ENCODE data around the gene NSD1. TPM values are rescaled to one million over a fixed set of nuclear protein-coding genes. Genes with fewer than 3 reads are reported as not detected.

Gene NSD1
- total RNA-seq, 1 experiment from 2014 or later: 36.8 TPM

DNA sequence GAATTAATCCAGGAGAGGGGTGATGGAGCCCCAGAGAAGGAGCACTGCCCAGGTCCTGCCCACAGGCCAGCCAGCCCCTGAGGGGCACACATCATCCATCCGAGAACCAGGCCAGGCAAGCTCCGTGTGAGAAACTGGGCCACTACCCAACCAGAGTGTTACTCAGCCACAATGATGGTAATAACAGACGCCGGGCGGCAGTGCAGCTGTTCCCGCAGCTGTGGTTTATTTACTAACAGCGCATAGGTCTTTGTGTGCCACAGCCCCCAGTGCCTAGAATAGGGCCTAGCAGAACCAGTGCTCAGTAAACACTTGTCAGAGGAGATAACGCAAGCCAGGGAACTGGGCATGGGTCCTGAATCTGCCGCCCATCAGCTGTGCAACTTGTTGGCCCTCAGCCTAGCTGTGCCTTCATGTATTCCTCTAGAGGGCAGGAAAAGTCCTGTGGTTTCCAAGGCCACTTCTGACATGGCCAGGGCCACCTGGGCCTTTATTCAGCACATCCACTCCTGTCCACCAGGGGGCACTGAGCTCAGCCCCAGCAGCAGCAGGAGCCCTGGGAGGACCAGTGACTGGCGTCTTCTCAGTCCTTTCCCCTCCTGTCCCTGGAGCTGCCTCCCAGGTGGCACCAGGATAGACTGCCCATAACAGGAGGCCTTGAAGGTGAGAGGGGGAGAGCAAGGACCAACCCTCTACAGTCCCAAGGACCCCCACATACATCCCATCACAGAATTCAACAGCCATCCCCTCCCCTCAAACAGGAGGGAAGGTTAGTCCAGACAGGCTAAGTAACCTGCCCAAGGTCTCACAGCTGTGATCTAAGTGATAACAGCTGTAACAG, 176.0 kb downstream of the NSD1 start:
- DNase-seq (ENCODE audit: low read depth): peak; percentile 70

DNA sequence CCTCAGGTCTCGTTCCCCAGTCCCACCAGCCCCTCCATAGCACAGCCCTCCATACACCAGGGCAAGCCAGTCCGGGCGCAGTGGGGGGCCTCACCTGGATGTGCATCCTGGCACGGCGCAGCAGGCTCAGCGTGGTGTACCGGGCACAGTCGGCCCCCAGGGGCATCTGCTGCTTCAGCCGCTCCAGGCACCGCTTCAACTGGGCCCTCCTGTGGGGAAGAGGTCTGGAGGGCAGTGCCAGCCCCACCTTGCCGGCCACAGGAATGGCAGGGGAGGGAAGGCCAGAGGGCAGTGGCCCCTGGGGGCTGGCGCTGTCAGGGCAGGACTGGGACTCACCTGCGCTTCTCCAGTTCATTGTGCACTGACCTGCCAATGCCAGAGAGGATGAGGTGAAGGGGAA, 176.8 kb downstream of the NSD1 start:
- no peak for DNase-seq (ENCODE audit: low read depth)

DNA sequence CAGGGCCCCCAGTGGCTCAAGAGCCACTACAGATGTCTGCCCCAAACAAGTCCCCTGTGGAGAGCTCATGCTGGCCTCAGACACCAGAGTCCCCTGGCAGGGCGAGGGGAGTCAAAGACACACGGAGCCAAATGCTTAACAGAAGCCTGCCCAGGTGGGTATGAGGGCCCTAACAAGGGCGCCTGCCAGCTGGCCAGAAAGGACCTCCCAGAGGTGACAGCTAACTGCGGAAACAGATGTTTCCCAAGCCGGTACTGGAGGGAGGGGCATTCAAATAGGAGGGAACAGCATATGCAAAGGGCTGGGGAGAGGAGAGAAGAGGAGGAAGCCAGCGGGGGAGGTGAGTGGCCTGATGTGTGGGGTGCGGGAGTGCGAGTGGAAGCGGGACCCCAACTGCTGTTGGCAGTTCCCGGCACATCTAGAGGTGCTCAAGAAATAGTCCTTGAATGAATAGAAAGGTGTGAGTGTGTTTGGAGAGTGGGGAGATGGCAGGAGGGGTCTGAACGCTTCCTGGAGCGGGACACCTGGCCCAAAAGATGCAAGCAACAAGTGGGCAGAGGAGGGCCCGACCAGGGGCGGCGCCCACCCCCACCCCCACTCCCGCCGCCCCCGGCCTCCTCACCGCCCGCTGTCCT, 177.3 kb downstream of the NSD1 start:
- peak; percentile 18 for DNase-seq (ENCODE audit: low read depth)

DNA sequence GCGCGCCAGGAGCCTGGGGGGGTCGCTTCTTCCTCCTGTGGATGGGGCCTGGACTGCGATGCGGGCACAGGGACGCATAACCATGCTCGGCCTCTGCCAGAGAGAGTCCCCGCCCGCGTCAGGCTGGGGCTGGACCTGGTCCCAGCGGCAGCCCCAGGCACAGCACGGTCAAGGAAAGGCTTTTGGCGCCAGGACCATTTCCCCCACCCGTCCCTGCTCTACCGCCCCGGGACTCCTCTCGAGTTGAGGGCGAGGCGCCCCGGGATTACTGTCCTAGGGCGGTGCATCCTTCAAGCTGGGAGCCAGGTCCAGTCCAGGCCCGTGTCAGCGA, 177.8 kb downstream of the NSD1 start:
- peak; percentile 50 for DNase-seq (ENCODE audit: low read depth)

DNA sequence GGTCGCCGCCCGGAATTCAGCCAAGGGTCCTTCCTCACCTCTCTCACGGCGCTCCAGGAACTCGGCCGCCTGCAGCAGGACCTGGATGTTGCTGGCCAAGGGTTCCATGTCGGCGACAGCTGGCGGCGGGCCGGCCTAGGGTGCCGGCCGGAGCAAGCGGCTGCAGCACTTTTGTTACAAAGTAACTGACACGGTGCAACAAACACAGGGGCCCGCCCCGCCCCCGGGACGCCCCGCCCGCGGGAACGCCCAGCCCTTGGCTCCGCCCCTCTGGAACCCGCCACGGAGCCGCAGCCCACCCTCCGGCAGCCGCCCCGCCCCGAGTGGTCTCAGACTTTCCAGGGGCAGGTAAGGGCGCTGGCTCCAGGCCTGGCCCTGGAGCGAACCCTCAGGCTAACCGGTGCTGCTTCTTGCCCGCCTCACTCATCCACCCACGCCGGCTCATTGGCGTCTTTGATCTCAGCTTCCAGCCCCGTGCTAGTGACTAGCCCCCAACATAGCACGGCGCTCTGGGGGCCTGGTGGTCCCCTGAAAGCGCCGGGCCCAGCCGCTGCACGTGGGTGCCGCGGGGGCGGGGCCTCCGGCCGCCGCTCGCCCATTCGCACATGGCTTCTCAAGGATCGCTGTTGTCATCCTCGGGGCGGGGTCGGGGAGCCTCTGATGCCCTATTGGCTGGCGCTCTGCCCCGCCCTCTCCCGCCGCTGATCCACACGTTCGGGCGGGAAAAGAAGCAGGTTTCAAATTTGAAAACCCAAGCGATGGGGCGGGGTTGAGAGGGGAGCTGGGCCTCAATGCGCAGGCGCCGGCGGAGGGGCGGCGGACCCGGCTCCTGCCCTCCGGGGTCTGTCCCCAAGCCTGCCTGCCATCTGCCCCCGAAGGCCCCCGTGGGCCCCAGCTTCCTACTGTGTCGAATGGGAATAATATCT, 178.4 kb downstream of the NSD1 start, which contains the start of gene MXD3:
TSS of gene MXD3 (minus strand) at position 176 of the 926 bp plus-strand sequence. CDS start at position 108, 68 bp downstream.
- DNase-seq (ENCODE audit: low read depth): peak; percentile 97

DNA sequence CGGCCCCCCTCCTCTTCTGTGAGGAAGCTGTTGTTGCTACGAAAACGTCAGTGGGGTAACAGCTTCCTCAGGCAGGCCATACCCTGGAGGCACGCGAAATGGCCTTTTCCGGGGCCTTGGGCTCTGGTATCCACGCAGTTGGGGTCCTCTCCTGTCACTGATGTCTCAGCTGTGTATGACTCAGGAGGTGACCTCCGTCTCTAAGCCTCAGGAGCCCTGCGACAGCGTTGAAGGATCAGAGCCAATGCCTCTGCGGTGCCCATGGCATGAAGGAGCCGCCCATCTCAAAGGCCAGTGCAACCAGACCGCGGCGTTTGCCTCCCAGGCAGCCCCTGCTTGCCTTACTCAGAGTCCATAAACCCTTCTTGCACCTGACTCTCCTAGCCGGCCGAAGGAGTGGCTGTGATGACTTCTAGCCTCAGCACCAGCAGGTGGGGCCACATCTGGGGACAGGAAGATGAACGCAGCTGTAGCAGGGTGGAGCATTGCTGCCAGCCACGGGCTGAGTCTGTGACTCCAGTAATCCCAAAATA, 179.1 kb downstream of the NSD1 start:
- peak; percentile 82 for DNase-seq (ENCODE audit: low read depth)

DNA sequence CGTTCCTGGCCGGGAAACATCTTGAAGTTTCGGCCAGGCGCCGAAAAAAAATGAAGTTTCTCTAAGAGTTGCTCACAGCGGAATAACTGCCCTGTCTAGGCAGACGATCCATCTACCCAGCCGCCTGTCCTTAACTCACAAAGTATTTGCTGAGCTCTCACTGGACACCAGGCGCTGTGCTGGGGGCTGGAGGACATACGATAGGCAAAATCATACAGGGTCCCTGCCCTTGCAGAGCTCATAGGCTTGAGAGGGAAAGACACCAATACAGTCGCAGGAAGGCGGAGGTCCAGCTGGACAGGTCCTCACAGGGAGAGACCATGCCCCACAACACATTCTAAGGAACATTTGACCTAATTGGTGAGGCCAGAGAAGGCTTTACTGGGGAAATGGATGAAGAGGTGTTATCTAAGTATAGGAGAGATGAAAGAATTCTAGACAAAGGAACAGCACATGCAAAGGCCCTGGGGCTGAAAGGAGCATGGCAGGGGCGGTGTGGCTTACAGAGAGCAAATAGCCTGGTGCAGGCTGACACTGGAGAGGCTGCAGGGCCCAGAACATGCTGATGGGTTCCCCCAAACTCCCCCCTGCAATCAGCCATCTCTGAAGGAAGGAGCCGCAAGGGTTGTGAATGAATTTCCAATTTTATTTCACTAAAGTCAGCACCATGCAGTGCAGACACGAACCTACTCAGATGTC, 180.1 kb downstream of the NSD1 start:
- no peak for DNase-seq (ENCODE audit: low read depth)

DNA sequence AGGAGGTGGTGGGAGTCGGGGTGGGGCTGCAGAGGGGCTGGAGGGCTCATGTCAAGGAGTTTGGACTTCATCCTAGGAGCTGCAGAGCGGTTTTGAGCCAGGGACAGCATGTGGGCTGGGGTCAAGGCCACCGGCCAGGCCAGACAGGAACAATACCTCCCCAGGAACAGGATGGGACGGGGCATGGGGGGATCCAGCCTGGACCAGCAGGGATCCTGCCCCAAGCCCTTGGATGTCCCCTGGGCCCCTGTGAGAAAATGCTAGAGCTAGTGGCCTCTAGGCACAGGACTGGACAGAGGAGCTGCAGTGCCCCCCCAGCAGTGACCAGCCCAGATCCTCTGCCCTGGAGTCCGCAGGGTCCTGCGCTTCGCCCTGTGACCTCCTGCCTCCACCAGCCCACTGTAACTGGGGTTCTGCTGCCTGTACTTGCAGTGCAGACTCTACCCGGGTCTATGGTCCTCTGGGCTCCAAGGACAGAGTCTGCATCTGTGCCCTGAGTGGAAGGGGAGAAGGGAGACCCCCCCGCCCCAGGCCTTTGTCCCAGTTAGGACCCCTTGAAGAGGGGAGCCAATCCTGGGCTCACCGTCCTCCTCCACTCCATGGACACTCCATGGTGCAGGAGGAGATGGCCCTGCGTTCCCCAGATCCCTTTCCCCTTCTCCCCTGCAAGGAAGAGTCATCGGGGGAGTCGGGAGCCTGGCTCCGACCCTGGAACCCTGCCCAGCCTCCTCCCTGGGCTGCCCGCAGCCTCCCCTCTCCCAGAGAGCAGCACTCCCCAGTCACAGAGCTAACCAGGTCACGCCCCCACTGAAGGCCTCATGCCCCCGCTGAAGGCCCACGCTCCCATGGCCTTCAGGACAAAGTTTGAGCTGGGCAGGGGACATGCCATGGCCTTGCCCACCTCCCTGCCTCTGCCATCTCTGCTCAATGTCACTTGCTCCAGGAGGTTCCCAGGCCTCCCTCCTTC, 181.1 kb downstream of the NSD1 start:
- no peak for DNase-seq (ENCODE audit: low read depth)

DNA sequence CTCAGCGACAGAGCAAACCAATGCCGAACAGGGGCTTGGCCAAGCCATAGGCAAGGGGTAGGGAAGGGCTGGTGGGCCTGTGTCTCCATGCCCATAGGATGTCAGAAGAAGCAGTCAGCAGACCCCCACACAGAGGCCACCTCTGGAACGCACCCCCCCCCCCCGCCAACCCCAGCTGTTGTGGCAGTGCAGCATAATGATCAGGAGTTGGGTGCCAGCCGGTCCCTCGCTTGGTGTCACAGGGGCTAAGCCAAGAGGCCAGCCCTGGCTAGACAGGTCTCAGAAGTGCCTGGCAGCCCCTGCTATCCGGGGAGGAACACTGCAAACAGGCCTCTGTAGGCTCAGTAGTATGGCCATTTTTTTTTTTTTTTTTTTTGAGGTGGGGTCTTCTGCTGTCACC, 181.8 kb downstream of the NSD1 start:
- DNase-seq (ENCODE audit: low read depth): no peak

DNA sequence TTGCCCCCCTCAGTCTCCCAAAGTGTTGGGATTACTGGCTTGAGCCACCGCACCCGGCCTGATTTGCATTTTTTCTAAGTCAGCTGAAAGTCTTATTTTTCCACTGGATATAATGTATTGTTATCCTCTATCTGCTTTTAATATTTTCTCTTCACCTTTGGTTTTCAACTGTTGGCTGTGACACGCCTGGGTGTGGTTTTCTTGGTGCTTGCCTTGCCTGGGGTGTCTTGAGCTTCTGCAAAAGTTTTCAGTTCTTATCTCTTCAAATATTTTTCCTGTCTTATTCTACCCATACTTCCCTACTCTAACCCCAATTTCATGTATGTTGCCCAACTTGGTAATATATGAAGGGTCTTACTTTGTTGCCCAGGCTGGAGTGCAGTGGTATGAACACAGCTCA, 182.4 kb downstream of the NSD1 start:
- DNase-seq (ENCODE audit: low read depth): no peak

DNA sequence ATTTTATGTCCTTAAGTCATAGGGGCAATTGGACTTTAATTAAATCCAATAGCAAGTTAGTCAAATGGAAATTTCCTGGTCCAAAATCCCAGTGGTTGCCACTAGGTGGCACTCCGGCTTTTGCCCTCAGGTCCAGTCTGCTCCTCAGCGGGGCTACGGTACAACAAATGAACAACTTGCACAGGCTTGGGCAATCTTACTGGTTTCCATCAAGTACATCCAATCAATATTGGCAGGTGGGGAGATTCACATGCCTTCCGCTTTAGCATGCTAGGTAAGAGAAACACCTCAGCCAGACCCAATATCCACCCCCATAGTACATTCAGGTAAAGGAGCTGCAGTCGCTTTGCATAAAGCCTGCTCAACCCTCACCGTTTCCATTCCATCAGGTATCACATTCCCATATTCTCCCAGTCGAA, 184.4 kb downstream of the NSD1 start:
- peak; percentile 72 for DNase-seq (ENCODE audit: low read depth)

DNA sequence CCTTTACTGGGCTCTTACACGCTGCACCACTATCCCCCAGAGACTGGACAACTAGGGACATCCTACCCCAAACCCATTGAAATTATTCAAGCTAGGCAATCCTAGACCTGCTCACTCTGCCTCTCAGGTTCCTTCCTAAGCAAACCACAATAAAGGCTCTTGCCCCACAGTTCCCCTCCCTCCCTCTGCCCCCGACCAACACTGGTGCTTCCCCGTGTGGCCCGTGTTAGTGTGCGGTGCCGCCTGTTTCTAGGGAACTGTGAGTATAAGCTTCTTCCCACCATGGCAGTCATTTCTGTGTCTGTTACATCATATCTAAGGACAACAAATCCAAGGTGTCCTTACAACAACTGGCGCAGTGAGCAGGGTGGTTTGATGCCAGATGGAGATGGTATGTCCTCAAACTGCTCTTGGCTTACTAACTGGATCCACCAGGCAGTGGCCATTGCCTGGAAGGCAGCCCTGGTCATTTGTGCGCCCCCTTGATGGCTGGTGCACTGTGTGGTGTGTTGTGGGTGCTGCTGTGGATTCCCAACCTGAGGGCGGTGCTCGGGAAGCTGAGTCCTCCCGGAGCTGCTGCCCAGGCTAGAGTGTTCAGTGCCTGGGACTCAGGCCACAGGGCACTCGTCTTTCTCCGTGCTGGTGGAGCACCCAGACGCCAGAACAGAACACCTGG, 186.5 kb downstream of the NSD1 start:
- no peak for DNase-seq (ENCODE audit: low read depth)

DNA sequence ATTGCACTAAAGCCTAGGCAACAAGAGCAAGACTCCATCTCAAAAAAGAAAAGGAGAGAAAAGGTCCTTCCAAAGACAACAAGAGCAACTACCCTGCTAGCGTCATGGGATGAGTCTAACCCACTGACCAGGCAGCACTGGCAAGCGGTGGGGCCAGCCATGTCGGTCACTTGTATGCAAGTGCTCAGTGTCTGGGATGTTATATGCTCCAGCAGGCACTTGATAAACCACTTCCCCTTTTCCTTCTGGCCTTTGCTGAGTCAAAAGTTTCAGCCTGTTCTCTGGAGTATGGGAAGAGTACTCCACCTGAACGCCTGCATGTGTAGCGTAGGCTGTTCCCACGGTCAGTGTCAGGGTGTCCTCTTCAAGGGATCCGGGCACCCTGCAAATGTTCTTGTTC, 187.3 kb downstream of the NSD1 start:
- no peak for DNase-seq (ENCODE audit: low read depth)

DNA sequence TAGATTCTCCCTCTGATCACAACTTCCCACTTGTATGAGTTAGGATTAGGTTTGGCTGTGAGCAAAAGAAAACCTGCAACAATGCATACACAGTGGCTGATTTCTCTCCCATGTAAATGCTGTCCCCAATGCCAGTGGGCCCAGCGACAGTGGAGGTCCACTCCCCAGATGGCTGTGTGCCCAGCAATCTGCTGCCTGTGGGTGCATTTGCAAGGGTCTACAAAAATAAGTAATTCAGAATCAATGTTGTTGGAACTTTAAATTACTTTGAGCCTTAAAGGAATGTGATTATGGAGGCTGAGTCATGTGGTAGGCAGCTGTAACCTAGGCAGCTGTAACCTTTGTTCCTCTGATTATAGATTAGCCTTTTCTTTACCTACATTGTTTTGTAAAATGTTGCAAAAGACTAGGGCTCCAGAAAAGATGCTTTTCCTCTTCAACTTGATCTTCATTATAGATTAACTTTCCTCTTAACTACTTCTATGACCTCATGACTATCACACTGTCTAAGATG, 192.4 kb downstream of the NSD1 start:
- peak; percentile 20 for DNase-seq (ENCODE audit: low read depth)

DNA sequence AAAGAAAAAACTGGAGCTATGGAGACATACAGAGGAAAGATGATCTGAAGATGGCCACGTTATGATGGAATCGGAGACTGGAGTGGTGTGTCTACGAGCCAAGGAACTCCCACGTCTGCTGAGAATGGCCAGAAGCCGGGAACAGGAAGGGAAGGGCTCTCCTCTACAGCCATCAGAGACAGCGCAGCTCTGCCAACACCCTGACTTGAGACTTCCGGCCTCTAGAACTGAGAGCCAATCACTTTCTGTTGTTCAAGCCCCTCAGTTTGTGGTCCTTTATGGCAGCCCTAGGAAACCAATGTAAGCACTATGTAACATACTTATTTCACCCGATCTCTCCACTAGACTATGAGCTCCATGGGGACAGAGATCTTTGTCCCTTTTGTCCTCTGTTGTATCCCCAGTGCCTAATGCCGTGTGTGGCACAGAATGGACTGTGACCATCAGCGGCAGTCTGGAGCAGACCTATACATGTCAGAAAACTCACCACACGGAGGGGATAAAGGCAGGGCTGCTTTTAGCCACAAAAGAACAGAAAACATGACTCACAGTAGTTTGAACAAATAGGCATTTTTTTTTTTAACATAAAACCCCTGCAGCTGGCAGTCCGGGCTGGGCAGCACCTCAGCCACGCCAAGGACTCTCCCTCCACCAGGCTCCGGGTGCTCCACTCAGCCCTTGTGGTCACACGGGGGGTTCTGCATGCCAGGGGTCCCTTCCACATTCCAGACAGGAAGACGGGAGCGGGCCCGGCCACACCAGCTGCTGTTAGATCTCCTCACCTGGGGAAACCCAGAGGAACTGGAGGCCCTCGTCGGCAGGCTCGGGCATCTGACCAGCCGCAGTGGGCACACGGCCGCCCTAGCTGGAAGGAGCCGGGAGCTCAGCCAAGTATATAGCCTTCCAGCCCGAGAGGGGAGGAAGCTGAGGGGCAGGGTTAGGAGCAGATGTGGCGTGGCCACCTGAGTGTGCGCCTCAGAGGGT, 194.3 kb downstream of the NSD1 start:
- DNase-seq (ENCODE audit: low read depth): peak; percentile 84

DNA sequence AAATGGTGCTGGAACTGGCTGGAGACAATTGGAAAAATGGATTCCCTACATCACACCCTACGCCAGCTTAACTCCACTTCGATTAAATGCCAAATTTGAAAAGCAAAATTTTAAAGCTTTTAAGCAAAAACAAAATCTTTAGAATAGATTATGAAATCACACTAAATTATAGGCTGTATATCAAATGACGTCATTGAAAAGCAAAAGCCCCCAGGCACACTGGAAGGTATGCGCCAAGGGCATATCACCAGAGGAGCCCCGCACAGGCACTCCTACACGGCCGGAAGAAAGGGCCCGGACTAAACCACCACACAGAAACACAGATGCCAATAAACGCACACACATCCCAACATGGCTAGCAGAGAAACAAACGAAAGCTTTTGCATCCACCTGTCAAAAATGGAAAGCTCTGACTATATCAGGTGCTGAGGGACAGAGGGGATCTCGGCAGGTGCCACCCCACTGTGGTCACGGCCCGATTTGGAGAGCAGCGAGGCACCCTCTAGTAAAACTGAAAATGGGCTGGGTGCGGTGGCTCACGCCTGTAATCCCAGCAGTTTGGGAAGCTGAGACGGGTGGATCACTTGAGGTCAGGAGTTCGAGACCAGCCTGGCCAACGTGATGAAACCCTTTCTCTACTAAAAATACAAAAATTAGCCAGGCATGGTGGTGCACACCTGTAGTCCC, 195.1 kb downstream of the NSD1 start:
- peak; percentile 18 for DNase-seq (ENCODE audit: low read depth)

DNA sequence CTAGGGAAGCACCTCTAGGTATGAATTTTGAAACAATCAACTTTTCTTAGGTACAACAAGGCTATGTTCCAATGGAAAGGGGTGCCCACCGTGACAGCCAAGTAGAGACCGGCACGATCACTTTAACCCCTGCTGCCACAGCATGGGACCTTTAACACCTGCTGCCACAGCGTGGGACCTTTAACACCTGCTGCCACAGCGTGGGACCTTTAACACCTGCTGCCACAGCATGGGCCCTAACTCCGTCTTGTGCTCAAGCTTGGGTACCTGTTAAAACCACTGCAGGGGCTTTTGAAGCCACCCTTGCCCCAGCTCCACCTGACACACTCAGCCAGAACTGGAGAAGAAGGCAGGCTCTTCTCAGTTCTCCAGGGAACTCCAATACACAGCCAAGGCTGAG, 196.3 kb downstream of the NSD1 start:
- no peak for DNase-seq (ENCODE audit: low read depth)
